Loucy (cell line): ENCODE data around the gene PTPMT1.

ENCODE experiments used
- EZH2phosphoT487 ChIP-seq: fragments of 200-600 bp; IDR thresholded peaks from 2 replicates; pipeline ENCODE4 v1.6.1; 2018; ENCODE audit warnings: antibody characterized with exemption, mild to moderate bottlenecking, moderate library complexity, borderline replicate concordance
- TF ChIP-seq, protein P1 (sequence below): fragments of 200-600 bp; sonication (generic); conservative IDR thresholded peaks from 2 replicates; pipeline ENCODE4 v1.5.1; 2014; ENCODE audit warnings: mild to moderate bottlenecking, antibody characterized with exemption, low read length

DNA sequence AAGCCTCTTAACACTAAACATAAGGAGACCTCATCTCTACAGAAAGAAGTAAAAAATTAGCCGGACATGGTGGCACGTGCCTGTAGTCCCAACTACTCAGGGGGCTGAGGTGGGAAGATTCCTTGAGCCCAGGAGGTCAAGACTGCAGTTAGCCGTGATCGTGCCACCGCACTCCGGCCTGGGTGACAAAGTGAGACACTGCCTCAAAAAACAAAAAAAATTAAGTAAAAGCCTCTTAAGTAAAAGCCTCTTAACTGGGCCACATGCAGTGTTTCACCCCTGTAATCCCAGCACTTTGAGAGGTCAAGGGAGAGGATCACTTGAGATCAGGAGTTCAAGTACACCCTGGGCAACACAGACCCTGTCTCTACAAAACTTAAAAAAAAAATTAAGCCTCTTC lies 38.2 kb upstream of the PTPMT1 start:
- TF ChIP-seq, protein P1, sequence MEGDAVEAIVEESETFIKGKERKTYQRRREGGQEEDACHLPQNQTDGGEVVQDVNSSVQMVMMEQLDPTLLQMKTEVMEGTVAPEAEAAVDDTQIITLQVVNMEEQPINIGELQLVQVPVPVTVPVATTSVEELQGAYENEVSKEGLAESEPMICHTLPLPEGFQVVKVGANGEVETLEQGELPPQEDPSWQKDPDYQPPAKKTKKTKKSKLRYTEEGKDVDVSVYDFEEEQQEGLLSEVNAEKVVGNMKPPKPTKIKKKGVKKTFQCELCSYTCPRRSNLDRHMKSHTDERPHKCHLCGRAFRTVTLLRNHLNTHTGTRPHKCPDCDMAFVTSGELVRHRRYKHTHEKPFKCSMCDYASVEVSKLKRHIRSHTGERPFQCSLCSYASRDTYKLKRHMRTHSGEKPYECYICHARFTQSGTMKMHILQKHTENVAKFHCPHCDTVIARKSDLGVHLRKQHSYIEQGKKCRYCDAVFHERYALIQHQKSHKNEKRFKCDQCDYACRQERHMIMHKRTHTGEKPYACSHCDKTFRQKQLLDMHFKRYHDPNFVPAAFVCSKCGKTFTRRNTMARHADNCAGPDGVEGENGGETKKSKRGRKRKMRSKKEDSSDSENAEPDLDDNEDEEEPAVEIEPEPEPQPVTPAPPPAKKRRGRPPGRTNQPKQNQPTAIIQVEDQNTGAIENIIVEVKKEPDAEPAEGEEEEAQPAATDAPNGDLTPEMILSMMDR = no peak
- no peak for TF ChIP-seq EZH2phosphoT487
